GM12878 (cell line): ENCODE data around the gene ASNSD1. TPM values are rescaled to one million over a fixed set of nuclear protein-coding genes. Genes with fewer than 3 reads are reported as not detected.

Experiments
- BCL11A ChIP-seq: IDR thresholded peaks from 2 replicates; pipeline ENCODE4 v1.6.1; 2011; ENCODE audit warnings: low read depth, low read length
- BMI1 ChIP-seq: fragments of 450-650 bp; IDR thresholded peaks from 2 replicates; pipeline ENCODE4 v1.6.1; 2016; ENCODE audit warnings: mild to moderate bottlenecking, moderate library complexity, borderline replicate concordance
- CREB1 ChIP-seq: IDR thresholded peaks from 2 replicates; pipeline ENCODE4 v1.6.1; 2012; ENCODE audit warnings: low read depth, mild to moderate bottlenecking, inconsistent platforms
- E2F8 ChIP-seq: fragments of 450-650 bp; IDR thresholded peaks from 2 replicates; pipeline ENCODE4 v1.6.1; 2018; ENCODE audit warnings: mild to moderate bottlenecking, low read depth, moderate library complexity; ENCODE audit not compliant: partially characterized antibody
- HCFC1 ChIP-seq: fragments of 150-350 bp; IDR thresholded peaks from 2 replicates; pipeline ENCODE4 v1.6.1; 2014; ENCODE audit warnings: low read length
- MTA2 ChIP-seq: fragments of 450-650 bp; IDR thresholded peaks from 2 replicates; pipeline ENCODE4 v1.6.1; 2016; ENCODE audit warnings: low read depth, mild to moderate bottlenecking, moderate library complexity
- NBN ChIP-seq: fragments of 450-650 bp; IDR thresholded peaks from 2 replicates; pipeline ENCODE4 v1.6.1; 2016
- PAX5 ChIP-seq: IDR thresholded peaks from 2 replicates; pipeline ENCODE4 v1.6.1; 2011; ENCODE audit warnings: low read depth, low read length, borderline replicate concordance
- POLR2AphosphoS5 ChIP-seq: IDR thresholded peaks from 2 replicates; pipeline ENCODE4 v1.6.1; 2011; ENCODE audit warnings: mild to moderate bottlenecking, low read length, inconsistent platforms
- SMC3 ChIP-seq: IDR thresholded peaks from 2 replicates; pipeline ENCODE4 v1.6.1; 2011; ENCODE audit warnings: low read length, improper control_type of control experiment, borderline replicate concordance
- polyA plus RNA-seq, 11 experiments: library from polyadenylated mRNA; depleted of rRNA in 4 of 11; unstranded in 6 of 11; stranded (reverse) in 5 of 11; fragments of >200 nt; fragmentation: Nextera tagmentation in 4 of 11; fragmentation: Illumina TruSeq in 1 of 11; extraction: Ambion mirVana in 4 of 11; extraction: Trizol in 1 of 11; gene quantifications; 1 replicate in 1 of 11; 2 replicates in 10 of 11; pipeline versions ENCODE4 v1.2.1 to v1.2.3, GENCODE V29; 2011 to 2016; ENCODE audit warnings: inconsistent platforms in 2 of 11, missing spikeins in 2 of 11, low read depth in 1 of 11
- total RNA-seq, 4 experiments: library from RNA; depleted of rRNA in 3 of 4; stranded (reverse); fragments of >200 nt in 3 of 4; fragmentation: Illumina TruSeq in 1 of 4; extraction: Trizol in 1 of 4; gene quantifications; 2 replicates each; pipeline versions ENCODE4 v1.2.1 to v1.2.3, GENCODE V29; 2013 to 2021
- TF ChIP-seq, protein P1 (sequence below): fragments of 450-650 bp; IDR thresholded peaks from 2 replicates; pipeline ENCODE4 v1.6.1; 2016; ENCODE audit warnings: mild to moderate bottlenecking

Gene ASNSD1
- total and polyA plus RNA-seq, 10 of the 15 experiments (the other 5 are each of a cell fraction or from before 2014, with no cell fraction given) = 39.1 to 89.8 (median 72.1) TPM

DNA sequence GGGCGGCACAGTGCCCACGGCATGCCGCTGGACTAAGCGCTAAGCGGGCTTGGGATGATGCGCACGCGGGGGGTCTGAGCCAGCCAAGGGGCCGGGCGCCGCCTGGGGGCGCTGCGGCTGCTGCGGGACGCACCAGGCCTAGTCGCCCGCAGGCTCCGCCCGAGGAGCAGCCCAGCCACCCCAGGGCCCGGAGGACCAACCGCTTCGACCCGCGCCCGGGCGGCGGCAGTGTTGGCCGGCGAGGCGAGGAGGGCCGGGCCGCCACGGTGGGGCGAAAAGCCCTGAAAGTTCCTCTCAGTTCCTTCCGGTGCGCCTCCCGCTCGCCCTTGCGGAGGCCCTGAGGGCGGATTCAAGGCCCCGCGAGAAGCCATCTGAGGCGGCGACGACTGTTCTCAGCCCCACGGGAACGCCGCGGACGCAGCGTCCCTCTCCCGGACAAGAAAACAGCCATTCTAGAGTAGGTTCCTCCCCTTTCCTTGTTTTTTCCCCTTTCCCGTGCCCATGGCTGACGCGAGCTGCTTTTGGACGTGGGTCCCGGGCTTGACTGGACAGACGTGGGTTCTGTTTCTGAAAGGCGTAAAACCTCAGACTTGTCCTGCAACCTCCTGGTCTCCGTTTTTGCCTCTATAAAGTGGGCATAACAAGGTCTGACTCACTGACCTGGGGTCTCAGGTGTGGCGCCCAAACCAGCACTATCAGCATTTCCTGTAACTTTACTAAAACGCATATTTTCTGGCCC is 13.3 kb downstream of the ASNSD1 start, which contains the start of gene ANKAR (continued):
- no peak for TF ChIP-seq E2F8
- no peak; the same call in 1 of the 2 replicates for TF ChIP-seq HCFC1
- no peak for TF ChIP-seq MTA2
- TF ChIP-seq PAX5 = peak; percentile 11; the same call in 1 of the 2 replicates
- TF ChIP-seq, protein P1, sequence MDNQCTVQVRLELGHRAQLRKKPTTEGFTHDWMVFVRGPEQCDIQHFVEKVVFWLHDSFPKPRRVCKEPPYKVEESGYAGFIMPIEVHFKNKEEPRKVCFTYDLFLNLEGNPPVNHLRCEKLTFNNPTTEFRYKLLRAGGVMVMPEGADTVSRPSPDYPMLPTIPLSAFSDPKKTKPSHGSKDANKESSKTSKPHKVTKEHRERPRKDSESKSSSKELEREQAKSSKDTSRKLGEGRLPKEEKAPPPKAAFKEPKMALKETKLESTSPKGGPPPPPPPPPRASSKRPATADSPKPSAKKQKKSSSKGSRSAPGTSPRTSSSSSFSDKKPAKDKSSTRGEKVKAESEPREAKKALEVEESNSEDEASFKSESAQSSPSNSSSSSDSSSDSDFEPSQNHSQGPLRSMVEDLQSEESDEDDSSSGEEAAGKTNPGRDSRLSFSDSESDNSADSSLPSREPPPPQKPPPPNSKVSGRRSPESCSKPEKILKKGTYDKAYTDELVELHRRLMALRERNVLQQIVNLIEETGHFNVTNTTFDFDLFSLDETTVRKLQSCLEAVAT = no peak
- no peak for TF ChIP-seq NBN
- no peak for TF ChIP-seq BMI1
- no peak for TF ChIP-seq BCL11A
- TF ChIP-seq SMC3 = peak; percentile 39; the same call in 1 of the 2 replicates
- TF ChIP-seq POLR2AphosphoS5 = peak; percentile 73; the same call in 1 of the 2 replicates
- peak; percentile 24; the same call in 1 of the 2 replicates for TF ChIP-seq CREB1
